Small intestine (tissue), 7 donors: Measurements from ENCODE around the gene PLCB2. TPM values are rescaled to one million over a fixed set of nuclear protein-coding genes. Genes with fewer than 3 reads are reported as not detected.

ENCODE experiments used
- DNase-seq, 2 donors: peaks; one replicate each; pipeline versions ENCODE4 v3.0.0 to v3.0.0-alpha.2; 2013
- FAIRE-seq: peaks from 2 replicates; lab custom pipeline; 2012; peaks lifted over from hg19 to GRCh38; lab: Jason Lieb, UNC
- H3K27ac ChIP-seq, 3 donors: one replicate each; pipeline ENCODE4 v1.5.1; 2013; ENCODE audit warnings: low read length in 2 of 3, mild to moderate bottlenecking in 2 of 3, control low read depth in 1 of 3, inconsistent platforms in 1 of 3, low read depth in 1 of 3, moderate library complexity in 1 of 3
- H3K27me3 ChIP-seq, 3 donors: one replicate each; pipeline ENCODE4 v1.6.1; 2013; ENCODE audit warnings: low read length in 3 of 3, inconsistent platforms in 1 of 3; ENCODE audit not compliant: control insufficient read depth in 3 of 3, insufficient read depth in 3 of 3
- H3K36me3 ChIP-seq, 3 donors: one replicate each; pipeline ENCODE4 v1.6.1; 2013; ENCODE audit warnings: low read length in 3 of 3, inconsistent platforms in 1 of 3, low read depth in 1 of 3, mild to moderate bottlenecking in 1 of 3, moderate library complexity in 1 of 3; ENCODE audit not compliant: control insufficient read depth in 3 of 3, insufficient read depth in 2 of 3
- H3K4me1 ChIP-seq, 3 donors: one replicate each; pipeline ENCODE4 v1.6.1; 2013; ENCODE audit warnings: low read length in 2 of 3, inconsistent platforms in 1 of 3, low read depth in 1 of 3, mild to moderate bottlenecking in 1 of 3, moderate library complexity in 1 of 3; ENCODE audit not compliant: control insufficient read depth in 3 of 3, insufficient read depth in 2 of 3
- H3K4me3 ChIP-seq, 3 donors: one replicate each; pipeline ENCODE4 v1.5.1; 2013; ENCODE audit warnings: low read length in 3 of 3, control low read depth in 1 of 3, inconsistent platforms in 1 of 3, low read depth in 1 of 3, mild to moderate bottlenecking in 1 of 3, moderate library complexity in 1 of 3
- H3K9me3 ChIP-seq, 2 donors: one replicate each; pipeline ENCODE4 v1.6.1; 2013; ENCODE audit warnings: low read depth in 1 of 2, low read length in 1 of 2; ENCODE audit not compliant: control insufficient read depth in 2 of 2, insufficient read depth in 1 of 2
- WGBS, 3 donors: extraction: QIAGEN DNeasy Blood & Tissue Kit; methylation state at CpG; one replicate each; pipeline ENCODE4 v1.1.7; 2013; 5-methylcytosine and 5-hydroxymethylcytosine counted together
- polyA plus RNA-seq, 4 donors: library from polyadenylated mRNA; stranded (reverse) in 3 of 4; unstranded in 1 of 4; fragments of 200-250 nt in 3 of 4; fragments of 120-200 nt in 1 of 4; gene quantifications; one replicate each; pipeline versions ENCODE4 v1.2.1 to v1.2.3, GENCODE V29; 2013
- donor health status: healthy with polysubstance abuse.
- donor health status: control.
- donor health status: control.
- donor health status: Bipolar disorder and iron deficiency.
- donor health status: healthy.

PLCB2 gene
- polyA plus RNA-seq, 4 donors = 5.6 to 11.4 (median 7.8) TPM

DNA sequence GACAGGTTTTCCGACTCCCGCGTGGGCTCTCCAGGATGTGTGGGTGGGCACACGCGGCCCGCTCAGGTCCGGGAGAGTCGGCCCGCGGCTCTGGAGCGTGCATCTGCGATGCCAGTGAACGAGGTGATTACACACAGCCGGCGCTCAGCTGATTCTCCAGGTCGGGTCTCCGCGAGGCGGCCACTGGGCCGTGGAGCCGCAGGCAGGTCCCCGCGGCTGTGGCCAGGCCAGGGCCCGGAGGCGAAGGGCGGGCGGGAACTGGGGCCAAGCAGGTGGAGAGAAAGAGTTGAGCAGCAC, 55.6 kb downstream of the PLCB2 start:
- Histone ChIP-seq H3K27me3 (peaks cover 0 to 18% (median 0%) of the 10 kb centered on the region in 3 donors), H3K27ac (peak overlapping the region in 1 of 3 donors; percentile 48), H3K4me1 (peaks cover 0 to 26% (median 0%) of the 10 kb centered on the region in 3 donors), H3K4me3 (peak overlapping the region in 2 of 3 donors; percentile 66 to 68), H3K9me3 (no peaks in the 10 kb centered on the region), H3K36me3 (peaks cover 0 to 25% (median 0%) of the 10 kb centered on the region in 3 donors)
- WGBS, 3 donors = 25 to 45% (median 36%) methylated on average over 27 of the region's 27 CpGs
- no peak for DNase-seq
- no peak for FAIRE-seq

DNA sequence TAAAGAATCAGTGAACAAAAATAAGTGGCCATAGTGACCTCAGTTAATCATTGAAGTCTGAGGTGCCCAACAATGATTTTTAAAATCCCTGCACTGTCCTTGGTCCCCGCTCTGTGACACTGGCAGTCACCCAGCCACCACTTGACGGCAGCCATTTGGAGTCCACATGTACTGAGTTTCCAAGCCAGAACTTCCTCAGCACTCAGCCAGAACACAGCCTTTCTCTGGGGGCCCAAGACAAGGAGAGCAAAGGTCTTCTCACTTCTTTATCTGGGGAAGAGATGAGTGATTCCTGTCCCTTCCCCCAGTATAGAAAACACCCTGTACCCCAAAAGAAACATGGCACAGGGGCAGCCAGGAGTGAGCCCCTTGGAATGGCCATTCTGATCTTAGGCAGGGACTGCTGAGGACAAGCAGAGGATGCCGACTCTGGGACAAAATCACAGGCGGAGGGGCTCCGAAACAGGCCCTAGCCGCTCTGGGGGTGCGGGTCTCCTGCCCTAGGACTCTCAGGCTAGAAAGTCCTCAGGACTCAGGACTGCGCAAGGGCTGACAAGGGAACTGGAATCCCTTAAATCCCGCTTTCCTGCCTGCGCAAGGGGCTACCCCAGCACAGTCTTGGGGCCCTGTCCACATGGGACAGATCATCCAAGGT, 56.1 kb downstream of the PLCB2 start:
- H3K4me1 ChIP-seq = peaks cover 0 to 31% (median 0%) of the 10 kb centered on the region in 3 donors
- H3K27ac ChIP-seq = peak overlapping the region in 1 of 3 donors; percentile 48
- no peaks in the 10 kb centered on the region for H3K9me3 ChIP-seq
- H3K36me3 ChIP-seq = peaks cover 0 to 20% (median 0%) of the 10 kb centered on the region in 3 donors
- FAIRE-seq (no peak), DNase-seq (peak in 1 of 2 donors; percentile 46)
- 81 to 87% (median 86%) methylated on average over 10 of the region's 10 CpGs for WGBS, 3 donors
- peak overlapping the region in 1 of 3 donors; percentile 66 for H3K4me3 ChIP-seq
- H3K27me3 ChIP-seq = peaks cover 0 to 18% (median 0%) of the 10 kb centered on the region in 3 donors

DNA sequence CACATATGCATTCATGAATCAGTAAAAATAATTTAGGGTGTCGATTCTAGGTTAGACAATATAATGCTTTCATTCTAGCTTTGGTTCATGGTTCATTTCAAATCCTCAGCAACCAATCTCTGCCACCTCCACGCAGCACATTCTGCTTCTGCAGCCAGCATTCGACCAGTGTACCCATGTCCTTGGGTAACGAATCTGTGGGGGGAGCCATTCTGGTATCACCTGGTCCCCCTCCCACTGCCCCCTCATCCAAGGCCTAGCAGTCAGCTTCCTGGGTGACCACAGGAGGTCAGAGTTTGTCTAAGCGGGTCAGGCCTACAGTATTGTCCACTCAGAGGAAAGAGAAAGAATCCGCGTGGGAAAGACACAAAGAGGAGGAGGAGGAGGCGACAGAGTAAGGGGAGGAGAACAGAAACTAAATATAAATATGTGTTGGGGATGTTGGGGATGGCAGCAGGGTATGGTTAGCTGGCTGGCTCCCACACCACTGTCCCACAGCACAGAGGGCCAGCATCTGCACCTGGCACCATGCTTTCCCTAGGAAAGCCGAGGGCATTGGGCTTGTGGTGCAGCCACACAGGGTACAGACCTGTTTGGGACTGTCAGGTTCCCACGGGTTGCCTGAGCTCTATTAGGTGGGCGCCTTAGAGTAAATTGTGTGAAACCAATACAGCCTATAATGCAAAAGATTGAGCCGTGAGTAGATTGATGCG, 56.8 kb downstream of the PLCB2 start:
- WGBS, 3 donors = 84 to 88% (median 88%) methylated on average over 13 of the region's 13 CpGs
- DNase-seq (no peak), FAIRE-seq (no peak)
- peaks cover 0 to 14% (median 0%) of the 10 kb centered on the region in 3 donors for H3K36me3 ChIP-seq
- no peak overlapping the region for H3K27ac ChIP-seq
- H3K27me3 ChIP-seq = peaks cover 0 to 18% (median 0%) of the 10 kb centered on the region in 3 donors
- peaks cover 0 to 38% (median 0%) of the 10 kb centered on the region in 3 donors for H3K4me1 ChIP-seq
- H3K9me3 ChIP-seq = no peaks in the 10 kb centered on the region
- no peak overlapping the region for H3K4me3 ChIP-seq

- H3K27me3 ChIP-seq = peaks cover 0 to 18% (median 0%) of the 10 kb centered on the region in 3 donors
- DNase-seq = no peak
- H3K27ac ChIP-seq = no peak overlapping the region
- H3K36me3 ChIP-seq = peaks cover 0 to 8% (median 0%) of the 10 kb centered on the region in 3 donors
- WGBS, 3 donors = 85 to 92% (median 92%) methylated on average over 8 of the region's 8 CpGs
- no peaks in the 10 kb centered on the region for H3K9me3 ChIP-seq
- no peak for FAIRE-seq
- H3K4me3 ChIP-seq = no peak overlapping the region
- H3K4me1 ChIP-seq = peaks cover 0 to 44% (median 0%) of the 10 kb centered on the region in 3 donors
Measured at GRCh38 chr15:40250304-40250656, 57.5 kb downstream of the PLCB2 start.

DNA sequence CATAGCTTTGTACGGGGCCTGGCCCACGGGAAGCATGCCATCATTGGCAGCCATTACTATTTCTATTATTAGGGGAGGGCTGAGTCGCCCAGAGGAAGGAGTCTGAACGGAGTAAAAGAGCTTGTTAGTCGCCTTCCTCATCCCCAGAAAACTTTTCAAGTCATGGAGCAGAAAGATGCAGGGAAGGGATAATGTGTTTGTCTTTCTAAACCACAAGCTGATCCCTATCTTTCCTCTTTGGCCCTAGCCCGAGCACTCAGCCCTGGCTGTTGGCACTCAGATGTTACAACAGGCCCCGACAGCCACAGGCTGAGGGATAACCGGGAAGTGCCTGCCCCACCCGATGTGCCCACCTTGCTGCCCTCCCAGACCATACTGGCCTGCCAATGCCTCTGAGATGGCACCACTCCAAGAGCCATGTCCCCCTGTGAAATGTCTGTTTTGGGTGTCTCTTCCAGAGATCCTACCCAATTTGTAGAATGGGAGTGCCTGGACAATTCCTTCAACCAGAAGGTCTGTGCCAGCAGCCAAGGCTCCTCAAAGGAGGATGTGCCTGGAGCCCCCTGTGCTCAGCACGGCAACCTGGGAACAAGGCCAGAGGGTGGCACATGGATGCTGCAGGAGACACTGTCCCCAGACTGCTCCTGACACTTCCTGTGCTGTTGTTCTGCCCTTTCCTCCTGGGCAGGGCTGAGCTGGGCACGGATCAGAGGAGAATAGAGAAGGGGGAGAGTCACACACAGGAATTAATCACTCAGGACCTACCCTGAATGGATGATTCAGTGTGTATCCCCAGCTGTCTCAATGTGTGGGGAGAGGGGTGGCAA, 58.0 kb downstream of the PLCB2 start:
- Histone ChIP-seq H3K9me3 (no peaks in the 10 kb centered on the region), H3K27me3 (peaks cover 0 to 18% (median 0%) of the 10 kb centered on the region in 3 donors), H3K4me1 (peaks cover 0 to 50% (median 0%) of the 10 kb centered on the region in 3 donors), H3K4me3 (no peak overlapping the region), H3K36me3 (peaks cover 0 to 5% (median 0%) of the 10 kb centered on the region in 3 donors), H3K27ac (no peak overlapping the region)
- WGBS, 3 donors = 66 to 71% (median 69%) methylated on average over 11 of the region's 11 CpGs
- FAIRE-seq (no peak), DNase-seq (no peak)

- Histone ChIP-seq H3K4me3 (no peak overlapping the region), H3K27me3 (peaks cover 0 to 7% (median 0%) of the 10 kb centered on the region in 3 donors), H3K9me3 (no peaks in the 10 kb centered on the region), H3K4me1 (peaks cover 0 to 44% (median 0%) of the 10 kb centered on the region in 3 donors), H3K36me3 (no peaks in the 10 kb centered on the region), H3K27ac (no peak overlapping the region)
- no peak for DNase-seq
- no peak for FAIRE-seq
- 90 to 92% (median 91%) methylated on average over 17 of the region's 17 CpGs for WGBS, 3 donors
Measured at GRCh38 chr15:40248006-40248783, 59.5 kb downstream of the PLCB2 start.

DNA sequence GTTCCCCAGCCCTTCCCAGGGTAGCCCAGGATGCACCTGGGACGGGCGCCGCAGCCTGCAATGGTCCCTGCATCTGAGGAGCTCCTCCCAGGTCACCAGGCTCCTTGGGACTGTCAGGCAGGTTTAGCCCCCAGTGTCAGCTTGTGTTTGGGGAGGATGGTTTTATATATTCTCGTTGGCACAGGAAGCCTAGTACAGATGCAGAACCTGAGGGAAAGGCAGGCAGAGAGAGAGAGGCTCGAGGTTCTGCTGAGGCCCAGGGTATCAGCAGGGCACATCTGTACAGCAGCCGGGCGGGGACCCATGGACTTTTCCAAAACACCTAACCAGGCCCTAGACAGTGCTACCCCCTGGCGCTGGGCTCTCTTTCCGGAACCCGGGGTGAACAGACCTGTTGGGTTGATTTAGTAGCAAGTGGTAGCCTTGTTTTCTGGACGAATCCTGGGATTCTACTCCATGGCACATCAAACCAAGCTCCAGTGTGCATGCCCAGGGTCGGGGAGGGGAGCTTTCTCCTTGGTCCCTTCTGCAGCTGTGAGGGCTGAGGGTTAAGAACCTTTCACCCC, 60.2 kb downstream of the PLCB2 start:
- H3K4me3 ChIP-seq = no peak overlapping the region
- no peak overlapping the region for H3K27ac ChIP-seq
- no peak for DNase-seq
- WGBS, 3 donors = 80 to 89% (median 85%) methylated on average over 12 of the region's 12 CpGs
- no peak for FAIRE-seq
- H3K27me3 ChIP-seq = peaks cover 0 to 3% (median 0%) of the 10 kb centered on the region in 3 donors
- H3K36me3 ChIP-seq = no peaks in the 10 kb centered on the region
- no peaks in the 10 kb centered on the region for H3K9me3 ChIP-seq
- H3K4me1 ChIP-seq = peaks cover 0 to 40% (median 0%) of the 10 kb centered on the region in 3 donors
